ENCODE measurements around the gene TMEM52.

DNA sequence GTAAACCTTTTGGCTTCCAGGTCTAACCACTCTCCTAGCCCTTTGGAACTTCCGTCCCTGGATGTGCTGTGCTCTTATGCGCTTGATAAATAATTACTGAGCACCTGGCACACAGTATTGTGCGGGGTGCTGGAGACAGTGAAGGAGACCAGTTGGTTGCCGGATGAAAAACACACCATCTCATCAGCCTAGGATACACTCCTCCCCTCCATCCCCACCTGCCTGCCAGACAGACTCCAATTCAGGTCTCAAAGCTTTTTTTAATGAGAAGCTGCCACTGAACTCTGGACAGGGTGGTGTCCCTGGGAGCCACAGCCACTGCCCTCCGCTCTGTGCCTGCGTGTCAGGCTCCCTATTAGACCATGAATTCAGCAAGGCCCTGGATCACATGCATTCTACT lies 37.4 kb downstream of the TMEM52 start:
- TF ChIP-seq, protein P1, sequence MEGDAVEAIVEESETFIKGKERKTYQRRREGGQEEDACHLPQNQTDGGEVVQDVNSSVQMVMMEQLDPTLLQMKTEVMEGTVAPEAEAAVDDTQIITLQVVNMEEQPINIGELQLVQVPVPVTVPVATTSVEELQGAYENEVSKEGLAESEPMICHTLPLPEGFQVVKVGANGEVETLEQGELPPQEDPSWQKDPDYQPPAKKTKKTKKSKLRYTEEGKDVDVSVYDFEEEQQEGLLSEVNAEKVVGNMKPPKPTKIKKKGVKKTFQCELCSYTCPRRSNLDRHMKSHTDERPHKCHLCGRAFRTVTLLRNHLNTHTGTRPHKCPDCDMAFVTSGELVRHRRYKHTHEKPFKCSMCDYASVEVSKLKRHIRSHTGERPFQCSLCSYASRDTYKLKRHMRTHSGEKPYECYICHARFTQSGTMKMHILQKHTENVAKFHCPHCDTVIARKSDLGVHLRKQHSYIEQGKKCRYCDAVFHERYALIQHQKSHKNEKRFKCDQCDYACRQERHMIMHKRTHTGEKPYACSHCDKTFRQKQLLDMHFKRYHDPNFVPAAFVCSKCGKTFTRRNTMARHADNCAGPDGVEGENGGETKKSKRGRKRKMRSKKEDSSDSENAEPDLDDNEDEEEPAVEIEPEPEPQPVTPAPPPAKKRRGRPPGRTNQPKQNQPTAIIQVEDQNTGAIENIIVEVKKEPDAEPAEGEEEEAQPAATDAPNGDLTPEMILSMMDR (IDR thresholded peaks at IDR 0.05) = no peak
- no peak for TF ChIP-seq POLR2A (IDR thresholded peaks at IDR 0.05)
